ENCODE results near the gene ACTR3. TPM values are rescaled to one million over a fixed set of nuclear protein-coding genes. Genes with fewer than 3 reads are reported as not detected.
A peak's percentile ranks its signal among the peaks of the same experiment; 100 is the strongest.
"Not testable (repeated sequence)": the region's sequence is repeated elsewhere in the genome, so short reads cannot be mapped to it uniquely, and the experiment has no call there.

ACTR3 gene
- 100 to 1,000 TPM in 10 of 12 donors, 10 to 100 TPM in 1, not detected in 1; 77.6 to 134 (median 109) TPM for polyA plus RNA-seq (ENCODE audit: insufficient read length in 12 of 12)
- long read RNA-seq, donor 1, full-length matches to known transcripts = 24 of 49 reads
- long read RNA-seq, donor 1, partial matches to known transcripts = 25 of 49 reads
- long read RNA-seq, donor 1, other reads (novel, unspliced or antisense) = 0 of 49 reads
- long read RNA-seq, donor 2, full-length matches to known transcripts = 26 of 36 reads
- long read RNA-seq, donor 2, partial matches to known transcripts = 10 of 36 reads
- long read RNA-seq, donor 2, other reads (novel, unspliced or antisense) = 0 of 36 reads
- long read RNA-seq, donor 3, full-length matches to known transcripts = 6 of 15 reads
- long read RNA-seq, donor 3, partial matches to known transcripts = 9 of 15 reads
- long read RNA-seq, donor 3, other reads (novel, unspliced or antisense) = 0 of 15 reads
- long read RNA-seq, donor 4, full-length matches to known transcripts = 9 of 19 reads
- long read RNA-seq, donor 4, partial matches to known transcripts = 10 of 19 reads
- long read RNA-seq, donor 4, other reads (novel, unspliced or antisense) = 0 of 19 reads
- long read RNA-seq, donor 5, full-length matches to known transcripts = 37 of 57 reads
- long read RNA-seq, donor 5, partial matches to known transcripts = 20 of 57 reads
- long read RNA-seq, donor 5, other reads (novel, unspliced or antisense) = 0 of 57 reads
- long read RNA-seq, donor 6, full-length matches to known transcripts = 15 of 31 reads
- long read RNA-seq, donor 6, partial matches to known transcripts = 16 of 31 reads
- long read RNA-seq, donor 6, other reads (novel, unspliced or antisense) = 0 of 31 reads
- long read RNA-seq, donor 7, full-length matches to known transcripts = 16 of 16 reads
- long read RNA-seq, donor 7, partial matches to known transcripts = 0 of 16 reads
- long read RNA-seq, donor 7, other reads (novel, unspliced or antisense) = 0 of 16 reads
- long read RNA-seq, donor 8, full-length matches to known transcripts = 28 of 34 reads
- long read RNA-seq, donor 8, partial matches to known transcripts = 6 of 34 reads
- long read RNA-seq, donor 8, other reads (novel, unspliced or antisense) = 0 of 34 reads
- long read RNA-seq, donor 9, full-length matches to known transcripts = 20 of 29 reads
- long read RNA-seq, donor 9, partial matches to known transcripts = 9 of 29 reads
- long read RNA-seq, donor 9, other reads (novel, unspliced or antisense) = 0 of 29 reads
- long read RNA-seq, donor 10, full-length matches to known transcripts = 32 of 37 reads
- long read RNA-seq, donor 10, partial matches to known transcripts = 5 of 37 reads
- long read RNA-seq, donor 10, other reads (novel, unspliced or antisense) = 0 of 37 reads
- long read RNA-seq, donor 11, full-length matches to known transcripts = 29 of 41 reads
- long read RNA-seq, donor 11, partial matches to known transcripts = 12 of 41 reads
- long read RNA-seq, donor 11, other reads (novel, unspliced or antisense) = 0 of 41 reads

- DNase-seq = peak; percentile 100
These were observed at the start of gene ACTR3 for GRCh38 chr2:113889471-113890252. TSS of gene ACTR3 (plus strand) at chr2:113890089. CDS start at chr2:113890280, 191 bp downstream.

GRCh38 chr2:113840518-113840917 lies 49.4 kb upstream of the ACTR3 start:
- DNase-seq = no peak

GRCh38 chr2:113842919-113843736 lies 46.8 kb upstream of the ACTR3 start:
- no peak for DNase-seq

DNA sequence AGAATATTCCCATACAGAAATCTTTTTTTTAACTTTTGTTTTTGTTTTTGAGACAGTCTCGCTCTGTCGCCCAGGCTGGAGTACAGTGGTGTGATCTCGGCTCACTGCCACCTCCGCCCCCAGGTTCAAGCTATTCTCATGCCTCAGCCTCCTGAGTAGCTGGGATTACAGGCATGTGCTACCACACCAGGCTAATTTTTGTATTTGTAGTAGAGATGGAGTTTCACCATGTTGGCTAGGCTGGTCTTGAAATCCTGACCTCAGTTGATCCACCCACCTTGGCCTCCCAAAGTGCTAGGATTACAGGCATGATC lies 46.2 kb upstream of the ACTR3 start:
- not testable (repeated sequence) for DNase-seq

DNA sequence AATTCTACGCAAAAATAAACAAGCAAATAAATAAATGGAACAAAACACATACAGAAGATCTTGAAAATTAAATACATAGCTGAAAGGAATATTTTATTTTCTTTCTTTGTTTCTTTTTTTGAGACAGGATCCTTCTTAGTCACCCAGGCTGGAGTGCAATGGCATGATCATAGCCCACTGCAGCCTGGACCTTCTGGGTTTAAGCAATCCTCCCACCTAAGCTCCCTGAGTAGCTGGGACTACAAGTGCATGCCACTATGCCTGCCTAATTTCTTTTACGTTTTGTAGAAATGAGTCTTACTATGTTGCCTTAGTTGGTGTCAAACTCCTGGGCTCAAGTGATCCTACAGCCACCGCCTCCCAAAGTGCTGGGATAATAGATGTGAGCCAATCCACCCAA lies 44.6 kb upstream of the ACTR3 start:
- no peak for DNase-seq

GRCh38 chr2:113845796-113846195 lies 44.1 kb upstream of the ACTR3 start:
- DNase-seq = not testable (repeated sequence)

DNA sequence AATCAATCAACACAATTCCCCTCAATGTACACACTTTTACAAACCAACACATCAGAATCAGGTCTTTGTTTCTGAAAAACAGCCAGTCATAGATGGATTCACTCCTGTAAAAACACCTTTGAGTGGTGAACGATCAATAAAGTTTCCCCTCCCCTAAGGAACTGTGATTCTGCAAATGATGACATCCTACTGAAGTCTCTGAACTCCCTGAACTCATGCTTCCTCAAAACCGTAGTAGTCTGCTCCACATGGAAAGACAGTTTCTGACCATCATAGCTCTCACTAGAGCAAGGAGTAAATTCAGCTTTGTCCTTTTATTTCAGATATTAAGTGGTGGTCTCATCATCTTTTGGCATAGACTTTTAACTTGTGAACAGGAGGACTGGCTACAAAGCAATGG lies 43.5 kb upstream of the ACTR3 start:
- DNase-seq = no peak

GRCh38 chr2:113847144-113847543 lies 42.7 kb upstream of the ACTR3 start:
- DNase-seq = no peak

- no peak for DNase-seq
These were observed 41.0 kb upstream of the ACTR3 start for GRCh38 chr2:113848758-113849415.

- no peak for DNase-seq
These were observed 39.2 kb upstream of the ACTR3 start for GRCh38 chr2:113850687-113851086.

DNA sequence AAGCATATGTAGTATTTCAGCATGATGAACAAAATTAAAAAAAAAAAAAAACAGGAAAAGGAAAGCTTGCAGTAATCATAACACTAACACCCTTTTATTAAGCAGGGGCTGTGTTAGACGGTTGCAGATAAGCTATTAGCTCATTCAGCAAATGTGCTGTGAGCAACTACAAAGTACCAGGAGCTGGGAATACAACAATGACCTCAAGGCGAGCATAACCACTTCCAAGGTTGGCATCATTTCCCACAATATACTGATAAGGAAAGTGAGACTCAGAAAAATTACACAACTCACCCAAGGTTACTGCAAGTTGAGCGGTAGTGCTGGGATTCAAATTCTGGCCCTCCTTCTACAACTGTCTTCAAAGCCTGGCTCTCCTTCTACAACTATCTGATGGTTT lies 38.2 kb upstream of the ACTR3 start:
- no peak for DNase-seq

DNA sequence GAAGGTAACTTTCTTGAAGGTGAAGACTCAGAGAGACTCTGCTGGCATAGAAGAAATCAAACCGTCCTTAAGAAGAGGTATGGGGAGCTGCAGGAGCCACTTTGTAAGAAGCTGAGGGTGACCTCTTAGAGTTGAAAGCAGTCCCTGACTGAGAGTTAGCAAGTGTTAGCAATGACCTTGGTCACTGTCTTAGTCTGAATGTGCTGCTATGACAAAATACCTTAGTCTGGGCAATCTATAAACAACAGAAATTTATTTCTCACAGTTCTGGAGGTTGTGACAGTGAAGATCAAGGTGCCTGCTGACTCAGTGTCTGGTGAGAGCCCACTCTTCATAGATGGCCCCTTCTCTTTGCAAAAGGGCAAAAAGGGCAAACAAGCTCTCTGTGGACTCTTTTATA lies 35.7 kb upstream of the ACTR3 start:
- DNase-seq = no peak

- no peak for DNase-seq
These were observed 34.7 kb upstream of the ACTR3 start for GRCh38 chr2:113854970-113855740.

DNA sequence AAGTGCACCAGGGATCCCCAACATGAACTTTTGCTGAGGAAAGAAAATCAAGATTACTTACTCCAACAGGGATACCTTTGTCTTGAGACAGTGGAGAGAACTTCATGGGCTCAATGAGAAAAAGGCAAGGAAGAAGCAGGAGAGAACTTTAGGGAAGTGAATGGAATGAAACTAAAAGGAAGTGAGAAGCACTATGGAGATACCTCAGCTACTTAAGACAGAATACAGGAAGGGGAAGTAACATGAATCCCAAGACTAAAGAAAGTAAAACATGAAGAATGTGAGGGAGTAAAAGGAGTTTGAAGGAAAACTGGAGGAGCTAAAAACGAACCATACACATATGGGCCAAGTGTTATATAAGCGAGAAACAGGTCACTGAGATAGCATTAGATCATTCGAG lies 32.4 kb upstream of the ACTR3 start:
- DNase-seq = no peak

GRCh38 chr2:113858764-113859163 lies 31.1 kb upstream of the ACTR3 start:
- DNase-seq = no peak

DNA sequence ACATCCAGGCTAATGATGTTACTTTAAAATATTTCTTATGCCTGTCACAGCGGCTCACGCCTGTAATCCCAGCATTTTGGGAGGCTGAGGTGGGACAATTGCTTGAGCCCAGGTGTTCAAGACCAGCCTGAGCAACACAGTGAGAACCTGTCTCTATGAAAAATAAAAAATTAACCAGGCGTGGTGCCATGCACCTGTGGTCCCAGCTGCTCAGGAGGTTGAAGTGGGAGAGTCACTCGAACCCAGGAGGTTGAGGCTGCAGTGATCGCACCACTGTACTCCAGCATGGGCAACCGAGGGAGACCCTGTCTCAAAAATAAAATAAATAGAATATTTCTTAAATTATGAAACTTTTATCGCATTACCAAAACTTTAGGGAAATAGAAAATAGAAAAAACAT lies 28.1 kb upstream of the ACTR3 start:
- no peak for DNase-seq

DNA sequence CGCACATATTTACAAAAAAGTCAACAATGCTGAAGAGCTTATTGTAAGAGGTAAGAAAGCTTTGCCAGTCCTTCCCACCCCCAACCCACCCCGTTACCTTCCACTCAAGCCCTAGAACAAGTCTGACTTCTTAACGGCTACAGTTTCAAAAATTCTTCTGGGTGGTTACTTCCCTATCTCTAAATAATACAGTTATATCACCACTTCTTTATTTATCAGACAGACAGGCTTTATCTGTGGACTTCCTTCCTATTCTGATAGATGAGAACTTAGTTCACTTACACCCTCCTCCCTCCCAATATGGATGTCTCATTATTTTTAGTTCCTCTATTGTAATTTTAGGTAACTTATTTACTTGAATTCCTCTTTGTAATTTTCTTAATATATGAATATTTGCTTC lies 26.7 kb upstream of the ACTR3 start:
- no peak for DNase-seq

- DNase-seq = no peak
These were observed 22.3 kb upstream of the ACTR3 start for GRCh38 chr2:113867571-113867970.

GRCh38 chr2:113869253-113869652 lies 20.6 kb upstream of the ACTR3 start:
- DNase-seq = no peak

All from muscle of arm (tissue), 14 donors.